Smooth muscle cell (in vitro differentiated cells): ENCODE measurements around the gene LPXN. TPM values are rescaled to one million over a fixed set of nuclear protein-coding genes. Genes with fewer than 3 reads are reported as not detected.

Source experiments
- DNase-seq: peaks from one replicate; lab custom pipeline; 2025; ENCODE audit not compliant: unreplicated experiment; lab: John Stamatoyannopoulos, UW
- H2AFZ ChIP-seq: fragments of 200-600 bp; sonication (generic); 2 replicates; pipeline ENCODE4 v1.6.0; 2016; ENCODE audit warnings: antibody characterized with exemption, low read depth, mild to moderate bottlenecking
- H3F3A ChIP-seq: fragments of 200-600 bp; sonication (generic); 2 replicates; pipeline ENCODE4 v1.6.0; 2017; ENCODE audit warnings: antibody characterized with exemption, low read depth
- H3K27ac ChIP-seq: fragments of 200-600 bp; sonication (generic); 2 replicates; pipeline ENCODE4 v1.5.1; 2016; ENCODE audit warnings: low read depth, mild to moderate bottlenecking
- H3K27me3 ChIP-seq: fragments of 200-600 bp; sonication (generic); 2 replicates; pipeline ENCODE4 v1.6.1; 2016; ENCODE audit warnings: low read depth, mild to moderate bottlenecking
- H3K36me3 ChIP-seq: fragments of 200-600 bp; sonication (generic); 2 replicates; pipeline ENCODE4 v1.5.1; 2016; ENCODE audit warnings: low read depth
- H3K4me1 ChIP-seq: fragments of 200-600 bp; sonication (generic); 2 replicates; pipeline ENCODE4 v1.5.1; 2016; ENCODE audit warnings: low read depth
- H3K4me2 ChIP-seq: fragments of 200-600 bp; sonication (generic); 2 replicates; pipeline ENCODE4 v1.6.0; 2016; ENCODE audit warnings: mild to moderate bottlenecking
- H3K4me3 ChIP-seq: fragments of 200-600 bp; sonication (generic); 2 replicates; pipeline ENCODE4 v1.5.1; 2016; ENCODE audit warnings: mild to moderate bottlenecking
- H3K79me2 ChIP-seq: fragments of 200-600 bp; sonication (generic); 2 replicates; pipeline ENCODE4 v1.6.0; 2016; ENCODE audit warnings: low read depth, mild to moderate bottlenecking
- H3K9ac ChIP-seq: fragments of 200-600 bp; sonication (generic); 2 replicates; pipeline ENCODE4 v1.6.0; 2016; ENCODE audit warnings: low read depth
- H3K9me3 ChIP-seq: fragments of 200-600 bp; sonication (generic); replicated peaks from 2 replicates; pipeline ENCODE4 v1.5.1; 2016; ENCODE audit warnings: low read depth
- H4K20me1 ChIP-seq: fragments of 200-600 bp; sonication (generic); 2 replicates; pipeline ENCODE4 v1.6.0; 2016; ENCODE audit warnings: low read depth
- WGBS: methylation state at CpG from one replicate; pipeline ENCODE4 v1.1.7; 2016; ENCODE audit warnings: low lambda C conversion rate; 5-methylcytosine and 5-hydroxymethylcytosine counted together
- polyA plus RNA-seq: library from polyadenylated mRNA; unstranded; fragments of >200 nt; fragmentation: Nextera tagmentation; extraction: Ambion mirVana; gene quantifications from 2 replicates; pipeline ENCODE4 v1.2.1, GENCODE V29; 2016
- total RNA-seq: library from RNA; depleted of rRNA; stranded (reverse); fragments of >200 nt; gene quantifications from 2 replicates; pipeline ENCODE4 v1.2.3, GENCODE V29; 2014
- TF ChIP-seq, protein P1 (sequence below): fragments of 200-600 bp; sonication (generic); IDR thresholded peaks from 2 replicates; pipeline ENCODE4 v1.5.1; 2017; ENCODE audit warnings: borderline replicate concordance, mild to moderate bottlenecking, antibody characterized with exemption; ENCODE audit not compliant: insufficient read depth, poor library complexity, severe bottlenecking

LPXN gene
- total and polyA plus RNA-seq, 2 experiments from 2014 or later: 1.9 to 2.7 TPM

DNA sequence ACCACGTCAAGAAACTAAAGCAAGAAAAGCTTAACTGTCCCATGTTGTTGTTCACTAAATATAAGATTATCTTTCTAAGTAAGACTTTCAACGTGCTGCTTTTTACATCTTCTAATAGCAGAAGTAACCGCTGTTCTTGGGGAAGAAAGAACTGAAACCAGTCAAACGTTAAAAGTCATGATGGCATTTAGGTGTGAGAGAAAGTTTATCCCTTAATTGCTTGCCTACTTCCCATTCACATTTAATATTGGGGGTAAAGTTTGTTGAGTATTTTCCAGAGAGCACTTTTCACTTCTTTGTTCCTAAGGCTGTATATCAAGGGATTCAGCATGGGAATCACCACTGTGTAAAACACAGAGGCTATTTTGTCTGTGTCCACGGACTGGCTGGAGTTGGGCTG, 68.7 kb downstream of the LPXN start:
- Histone ChIP-seq H3K27ac (no peak overlapping the region), H3K4me2 (no peak overlapping the region), H4K20me1 (no peaks in the 10 kb centered on the region), H3K36me3 (no peaks in the 10 kb centered on the region), H3K79me2 (no peaks in the 10 kb centered on the region), H3K27me3 (no peaks in the 10 kb centered on the region), H3K9ac (no peak overlapping the region), H3K4me3 (no peak overlapping the region), H3K4me1 (no peaks in the 10 kb centered on the region), H3F3A (no peaks in the 10 kb centered on the region), H2AFZ (no peak overlapping the region), H3K9me3 (no peaks in the 10 kb centered on the region)
- 77% methylated on average over 5 of the region's 5 CpGs for WGBS
- DNase-seq: no peak
- TF ChIP-seq, protein P1, sequence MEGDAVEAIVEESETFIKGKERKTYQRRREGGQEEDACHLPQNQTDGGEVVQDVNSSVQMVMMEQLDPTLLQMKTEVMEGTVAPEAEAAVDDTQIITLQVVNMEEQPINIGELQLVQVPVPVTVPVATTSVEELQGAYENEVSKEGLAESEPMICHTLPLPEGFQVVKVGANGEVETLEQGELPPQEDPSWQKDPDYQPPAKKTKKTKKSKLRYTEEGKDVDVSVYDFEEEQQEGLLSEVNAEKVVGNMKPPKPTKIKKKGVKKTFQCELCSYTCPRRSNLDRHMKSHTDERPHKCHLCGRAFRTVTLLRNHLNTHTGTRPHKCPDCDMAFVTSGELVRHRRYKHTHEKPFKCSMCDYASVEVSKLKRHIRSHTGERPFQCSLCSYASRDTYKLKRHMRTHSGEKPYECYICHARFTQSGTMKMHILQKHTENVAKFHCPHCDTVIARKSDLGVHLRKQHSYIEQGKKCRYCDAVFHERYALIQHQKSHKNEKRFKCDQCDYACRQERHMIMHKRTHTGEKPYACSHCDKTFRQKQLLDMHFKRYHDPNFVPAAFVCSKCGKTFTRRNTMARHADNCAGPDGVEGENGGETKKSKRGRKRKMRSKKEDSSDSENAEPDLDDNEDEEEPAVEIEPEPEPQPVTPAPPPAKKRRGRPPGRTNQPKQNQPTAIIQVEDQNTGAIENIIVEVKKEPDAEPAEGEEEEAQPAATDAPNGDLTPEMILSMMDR: no peak

DNA sequence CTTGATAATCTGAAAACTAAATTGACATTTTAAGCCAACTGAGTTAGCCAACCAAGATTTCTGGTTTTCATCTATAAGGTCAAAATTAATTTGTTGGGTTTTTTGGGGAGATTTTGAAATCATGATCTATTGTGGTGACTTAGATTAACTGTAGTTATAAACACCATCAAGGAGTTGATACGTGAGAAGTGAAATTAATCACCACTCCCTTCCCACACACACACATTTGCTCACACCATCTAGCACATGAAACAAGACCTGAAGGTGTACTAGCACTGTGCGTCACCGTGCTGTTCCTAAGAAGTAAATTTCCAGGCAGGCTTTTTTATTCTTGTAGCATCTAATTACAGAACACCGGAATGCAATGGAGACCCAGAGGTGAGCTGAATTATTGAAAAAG, 69.8 kb downstream of the LPXN start:
- no peaks in the 10 kb centered on the region for H3K4me1 ChIP-seq
- WGBS: 95% methylated on average over 4 of the region's 4 CpGs
- TF ChIP-seq, protein P1: no peak

DNA sequence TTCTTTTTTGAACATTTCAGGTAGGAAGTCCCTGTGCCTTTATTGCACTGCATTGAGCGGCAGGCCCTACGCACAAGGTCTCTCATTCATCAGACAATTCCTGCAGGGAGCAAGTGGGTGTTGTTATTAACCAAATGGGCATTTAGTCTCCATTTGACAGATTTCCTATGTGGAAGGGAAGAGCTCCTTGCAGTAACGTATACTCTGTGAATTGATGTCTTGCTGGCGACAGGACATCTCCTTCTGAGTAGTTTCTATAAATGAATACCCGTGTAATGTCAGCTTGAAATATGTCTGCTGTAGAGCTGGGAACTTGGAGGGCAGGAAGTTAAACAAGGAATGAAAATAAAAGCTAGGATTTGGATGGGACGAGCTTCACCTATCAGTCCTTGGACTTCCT, 71.4 kb downstream of the LPXN start:
- H3K4me1 ChIP-seq: no peaks in the 10 kb centered on the region
- WGBS: 89% methylated on average over 6 of the region's 6 CpGs

More for the DNA sequence above, 69.8 kb downstream of the LPXN start:
- Histone ChIP-seq H3K36me3 (no peaks in the 10 kb centered on the region), H3K4me2 (no peak overlapping the region), H3K9ac (no peak overlapping the region), H3K79me2 (no peaks in the 10 kb centered on the region), H4K20me1 (no peaks in the 10 kb centered on the region), H3F3A (no peaks in the 10 kb centered on the region), H2AFZ (no peak overlapping the region), H3K4me3 (no peak overlapping the region), H3K27ac (no peak overlapping the region), H3K27me3 (no peaks in the 10 kb centered on the region), H3K9me3 (no peaks in the 10 kb centered on the region)
- DNase-seq: no peak

DNA sequence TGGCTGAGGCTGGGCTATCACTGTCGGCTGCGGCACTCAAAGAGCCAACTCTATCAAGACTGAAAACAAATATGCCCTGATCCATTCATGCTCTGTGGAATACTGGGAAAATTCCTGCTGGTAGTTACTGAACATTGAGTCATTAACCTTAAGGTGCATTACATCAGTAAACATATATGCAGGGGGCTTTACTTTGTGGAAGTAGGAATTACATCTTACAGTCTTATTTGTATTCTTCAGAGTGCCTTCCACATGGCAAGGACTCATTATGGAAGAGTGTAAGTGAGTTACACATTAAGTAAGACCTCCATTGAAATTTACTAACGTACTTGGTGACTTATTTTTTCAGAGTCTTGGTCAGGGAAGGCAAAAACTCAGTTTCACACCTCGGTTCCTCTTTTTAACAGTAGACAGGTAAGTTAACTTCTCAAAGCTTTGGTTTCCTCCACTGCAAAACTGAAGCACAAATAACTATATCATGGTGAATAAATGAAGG, 72.2 kb downstream of the LPXN start:
- Histone ChIP-seq H3K4me3 (no peak overlapping the region), H3K4me1 (no peaks in the 10 kb centered on the region), H2AFZ (no peak overlapping the region), H3K4me2 (no peak overlapping the region), H3F3A (no peaks in the 10 kb centered on the region), H3K79me2 (no peaks in the 10 kb centered on the region), H3K9me3 (no peaks in the 10 kb centered on the region), H3K36me3 (no peaks in the 10 kb centered on the region), H3K27ac (no peak overlapping the region), H3K27me3 (no peaks in the 10 kb centered on the region), H4K20me1 (no peaks in the 10 kb centered on the region), H3K9ac (no peak overlapping the region)
- TF ChIP-seq, protein P1: no peak
- no peak for DNase-seq
- 84% methylated on average over 4 of the region's 4 CpGs for WGBS

More for the DNA sequence above, 71.4 kb downstream of the LPXN start:
- Histone ChIP-seq H3K9me3 (no peaks in the 10 kb centered on the region), H3K79me2 (no peaks in the 10 kb centered on the region), H3K27ac (no peak overlapping the region), H3K4me2 (no peak overlapping the region), H3K36me3 (no peaks in the 10 kb centered on the region), H2AFZ (no peak overlapping the region), H3K27me3 (no peaks in the 10 kb centered on the region), H3F3A (no peaks in the 10 kb centered on the region), H3K4me3 (no peak overlapping the region), H4K20me1 (no peaks in the 10 kb centered on the region), H3K9ac (no peak overlapping the region)
- DNase-seq: no peak
- TF ChIP-seq, protein P1: no peak
